HG03025 (cell line): ENCODE data around the gene NPIPA1.
"Not testable (repeated sequence)": the region's sequence is repeated elsewhere in the genome, so short reads cannot be mapped to it uniquely, and the experiment has no call there.

ENCODE experiments used
- ATAC-seq: cut with Tn5 transposase; IDR thresholded peaks from one replicate; pipeline ENCODE4 v1.9.1; 2021; ENCODE audit warnings: mild to moderate bottlenecking, moderate library complexity; ENCODE audit not compliant: unreplicated experiment, low FRiP score

NPIPA1 gene

DNA sequence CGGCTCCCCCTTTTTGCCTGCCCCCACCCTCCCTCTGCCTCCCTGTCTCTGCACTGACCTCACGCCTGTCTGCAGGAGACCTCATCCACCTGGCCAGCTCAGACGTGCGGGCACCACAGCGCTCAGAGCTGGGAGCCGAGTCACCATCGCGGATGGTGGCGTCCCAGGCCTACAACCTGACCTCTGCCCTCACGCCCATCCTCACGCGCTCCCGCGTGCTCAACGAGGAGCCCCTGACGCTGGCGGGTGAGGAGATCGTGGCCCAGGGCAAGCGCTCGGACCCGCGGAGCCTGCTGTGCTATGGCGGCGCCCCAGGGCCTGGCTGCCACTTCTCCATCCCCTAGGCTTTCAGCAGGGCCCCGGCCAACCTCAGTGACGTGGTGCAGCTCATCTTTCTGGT lies 8.1 kb upstream of the NPIPA1 start:
- ATAC-seq: not testable (repeated sequence)

DNA sequence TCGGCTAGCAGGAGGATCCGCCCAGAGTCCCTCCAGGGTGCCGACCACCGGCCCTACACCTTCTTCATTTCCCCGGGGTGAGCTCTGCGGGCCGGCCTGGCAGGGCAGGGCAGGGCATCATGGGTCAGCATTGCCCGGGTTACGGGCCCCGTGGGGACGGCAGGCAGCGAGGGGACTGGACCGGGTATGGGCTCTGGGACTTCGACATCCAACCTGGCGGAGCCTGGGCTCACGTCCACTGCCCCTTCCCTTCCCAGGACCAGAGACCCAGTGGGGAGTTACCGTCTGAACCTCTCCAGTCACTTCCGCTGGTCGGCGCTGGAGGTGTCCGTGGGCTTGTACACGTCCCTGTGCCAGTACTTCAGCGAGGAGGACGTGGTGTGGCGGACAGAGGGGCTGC lies 7.0 kb upstream of the NPIPA1 start:
- ATAC-seq: not testable (repeated sequence)

DNA sequence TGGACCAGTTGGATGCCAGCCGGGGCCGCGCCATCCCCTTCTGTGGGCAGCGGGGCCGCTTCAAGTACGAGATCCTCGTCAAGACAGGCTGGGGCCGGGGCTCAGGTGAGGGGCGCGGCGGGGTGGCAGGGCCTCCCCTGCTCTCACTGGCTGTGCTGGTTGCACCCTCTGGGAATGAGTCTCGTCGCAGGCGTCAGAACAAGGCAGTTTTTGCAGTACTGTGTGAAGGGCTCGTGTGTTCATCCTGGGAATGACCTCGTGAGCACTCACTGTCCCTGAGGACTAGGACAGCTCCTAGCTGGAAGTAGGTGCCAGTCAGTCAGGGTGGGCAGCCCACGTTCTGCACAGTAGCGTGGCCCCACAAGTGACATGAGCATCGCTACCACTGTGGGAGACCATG lies 6.3 kb upstream of the NPIPA1 start:
- ATAC-seq: not testable (repeated sequence)

DNA sequence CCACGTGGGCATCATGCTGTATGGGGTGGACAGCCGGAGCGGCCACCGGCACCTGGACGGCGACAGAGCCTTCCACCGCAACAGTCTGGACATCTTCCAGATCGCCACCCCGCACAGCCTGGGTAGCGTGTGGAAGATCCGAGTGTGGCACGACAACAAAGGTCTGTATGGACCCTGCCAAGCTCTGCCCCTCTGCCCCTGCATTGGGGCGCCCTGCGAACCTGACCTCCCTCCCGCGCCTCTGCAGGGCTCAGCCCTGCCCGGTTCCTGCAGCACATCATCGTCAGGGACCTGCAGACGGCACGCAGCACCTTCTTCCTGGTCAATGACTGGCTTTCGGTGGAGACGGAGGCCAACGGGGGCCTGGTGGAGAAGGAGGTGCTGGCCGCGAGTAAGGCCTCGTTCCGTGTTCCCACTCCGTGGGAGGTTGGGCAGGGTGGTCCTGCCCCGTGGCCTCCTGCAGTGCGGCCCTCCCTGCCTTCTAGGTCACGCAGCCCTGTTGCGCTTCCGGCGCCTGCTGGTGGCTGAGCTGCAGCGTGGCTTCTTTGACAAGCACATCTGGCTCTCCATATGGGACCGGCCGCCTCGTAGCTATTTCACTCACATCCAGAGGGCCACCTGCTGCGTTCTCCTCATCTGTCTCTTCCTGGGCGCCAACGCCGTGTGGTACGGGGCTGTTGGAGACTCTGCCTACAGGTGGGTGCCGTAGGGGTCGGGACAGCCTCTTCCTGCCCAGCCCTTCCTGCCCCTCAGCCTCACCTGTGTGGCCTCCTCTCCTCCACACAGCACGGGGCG lies 4.5 kb upstream of the NPIPA1 start:
- not testable (repeated sequence) for ATAC-seq

DNA sequence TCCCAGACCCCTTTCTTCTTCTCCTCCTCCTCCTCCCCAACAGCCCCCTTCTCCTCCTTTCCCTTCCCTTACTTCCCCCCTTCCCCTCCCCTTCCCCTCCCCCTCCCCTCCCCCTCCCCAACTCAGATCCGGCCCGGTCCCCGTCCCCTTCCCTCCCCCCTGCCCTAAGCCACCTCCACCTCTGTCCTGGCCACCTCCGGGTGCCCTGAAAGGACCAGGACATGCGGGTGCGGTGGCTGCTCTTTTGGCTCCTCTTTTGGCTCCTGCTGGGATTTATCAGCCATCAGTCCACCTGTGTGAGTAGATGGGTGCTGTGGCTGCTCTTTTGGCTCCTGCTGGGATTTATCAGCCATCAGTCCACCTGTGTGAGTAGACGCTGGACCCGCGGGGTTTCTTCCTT lies 751 bp downstream of the NPIPA1 start:
- not testable (repeated sequence) for ATAC-seq

DNA sequence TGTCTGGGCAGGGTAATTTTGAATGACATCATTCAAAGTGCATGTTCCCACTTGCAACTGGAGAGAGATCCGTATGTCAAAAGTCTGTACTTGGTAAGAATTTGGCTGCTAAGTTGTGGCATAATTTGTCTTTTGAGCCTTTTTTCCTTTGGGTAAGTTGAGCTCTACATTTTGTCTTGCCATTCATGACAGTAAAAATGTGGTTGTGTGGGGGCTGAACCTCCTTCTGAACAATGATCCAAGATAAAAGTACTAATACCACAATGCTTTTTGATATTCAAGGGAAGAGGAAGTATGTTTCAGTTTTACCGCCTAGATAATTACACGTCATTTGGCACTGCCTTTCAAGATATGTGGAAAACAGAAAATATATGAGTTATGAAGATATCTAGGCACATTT lies 5.4 kb downstream of the NPIPA1 start:
- ATAC-seq: not testable (repeated sequence)

DNA sequence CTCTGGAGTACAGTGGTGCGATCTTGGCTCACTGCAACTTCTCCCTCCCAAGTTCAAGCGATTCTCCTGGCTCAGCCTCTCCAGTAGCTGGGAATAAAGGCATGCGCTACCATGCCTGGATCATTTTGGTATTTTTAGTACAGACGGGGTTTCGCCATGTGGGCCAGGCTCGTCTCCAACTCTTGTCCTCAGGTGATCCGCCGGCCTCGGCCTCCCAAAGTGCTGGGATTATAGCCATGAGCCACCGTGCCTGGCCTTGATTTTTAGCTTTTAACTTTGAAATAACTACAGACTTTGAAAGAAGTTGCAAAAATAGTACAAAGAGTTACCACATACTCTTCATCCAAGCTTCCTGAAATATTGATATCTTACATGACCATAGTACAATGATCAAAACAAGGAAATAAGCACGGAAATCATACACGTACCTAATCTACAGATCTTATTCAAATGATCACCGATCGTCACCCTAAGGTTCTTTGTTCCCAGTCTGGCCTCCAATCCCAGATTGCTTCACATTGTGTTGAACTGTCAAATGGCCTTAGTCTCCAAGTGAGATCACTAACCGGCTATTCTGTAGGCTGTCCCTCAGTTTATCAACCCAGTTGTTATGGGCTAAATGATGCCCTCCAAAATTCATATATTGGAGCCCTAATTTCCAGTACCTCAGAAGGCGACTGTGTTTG lies 18.4 kb downstream of the NPIPA1 start:
- ATAC-seq: no peak

DNA sequence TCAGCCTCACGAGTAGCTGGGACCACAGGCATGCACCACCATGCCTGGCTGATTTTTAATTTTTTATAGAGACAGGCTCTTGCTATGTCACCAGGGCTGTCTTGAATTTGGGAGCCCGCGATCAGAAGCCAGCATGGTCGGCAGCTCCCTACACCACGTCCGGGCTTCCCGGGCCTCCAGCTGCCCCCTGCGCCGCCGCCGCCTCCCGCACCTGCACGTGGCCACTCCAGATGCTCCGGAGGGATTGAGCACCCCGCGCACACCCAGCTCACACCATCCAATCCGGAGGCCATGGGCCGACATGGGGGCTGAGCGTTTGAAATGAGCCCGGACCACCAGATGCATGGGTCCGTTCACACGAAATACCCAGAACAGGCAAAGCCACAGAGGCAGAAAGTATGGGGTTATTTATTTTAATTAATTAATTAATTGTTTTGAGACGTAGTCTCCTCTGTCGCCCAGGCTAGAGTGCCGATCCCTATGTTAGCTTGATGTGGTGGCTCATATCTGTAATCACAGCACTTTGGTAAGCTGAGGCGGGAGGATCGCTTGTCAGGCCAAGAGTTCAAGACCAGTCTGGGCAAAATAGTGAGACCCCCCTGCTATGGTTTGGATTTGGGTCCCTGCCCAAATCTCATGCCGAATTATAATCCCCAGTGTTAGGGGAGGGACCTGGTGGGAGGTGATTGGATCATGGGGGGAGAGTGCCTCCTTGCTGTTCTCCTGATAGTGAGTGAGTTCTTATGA lies 20.5 kb downstream of the NPIPA1 start:
- no peak for ATAC-seq

DNA sequence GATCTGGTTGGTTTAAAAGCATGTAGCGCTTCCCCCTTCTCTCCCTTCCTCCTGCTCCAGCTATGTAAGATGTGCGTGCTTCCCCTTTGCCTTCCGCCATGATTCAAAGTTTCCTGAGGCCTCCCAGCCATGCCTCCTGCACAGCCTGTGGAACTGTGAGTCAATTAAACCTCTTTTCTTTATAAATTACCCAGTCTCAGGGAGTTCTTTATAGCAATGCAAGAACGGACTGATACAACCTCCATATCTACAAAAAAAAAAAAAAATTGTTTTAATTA lies 21.0 kb downstream of the NPIPA1 start:
- no peak for ATAC-seq

DNA sequence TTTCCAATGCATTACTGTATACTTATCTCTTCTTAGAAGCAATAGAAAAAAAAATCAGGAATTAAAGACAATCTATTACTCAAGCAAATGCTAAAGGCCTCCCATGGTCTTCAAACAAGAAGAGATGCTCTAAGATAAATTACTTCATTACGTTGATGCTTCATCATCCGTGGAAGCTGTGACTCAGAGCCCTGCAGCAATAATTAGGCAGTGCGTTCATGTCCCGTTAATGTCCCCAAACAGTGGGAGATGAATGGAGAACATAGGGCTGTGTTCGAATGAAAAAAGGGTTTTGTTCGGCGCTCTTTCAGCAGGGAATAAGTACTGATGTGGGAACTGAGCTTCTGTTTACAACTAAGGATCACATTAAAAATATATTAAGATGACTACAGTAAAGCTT lies 21.7 kb downstream of the NPIPA1 start:
- no peak for ATAC-seq

DNA sequence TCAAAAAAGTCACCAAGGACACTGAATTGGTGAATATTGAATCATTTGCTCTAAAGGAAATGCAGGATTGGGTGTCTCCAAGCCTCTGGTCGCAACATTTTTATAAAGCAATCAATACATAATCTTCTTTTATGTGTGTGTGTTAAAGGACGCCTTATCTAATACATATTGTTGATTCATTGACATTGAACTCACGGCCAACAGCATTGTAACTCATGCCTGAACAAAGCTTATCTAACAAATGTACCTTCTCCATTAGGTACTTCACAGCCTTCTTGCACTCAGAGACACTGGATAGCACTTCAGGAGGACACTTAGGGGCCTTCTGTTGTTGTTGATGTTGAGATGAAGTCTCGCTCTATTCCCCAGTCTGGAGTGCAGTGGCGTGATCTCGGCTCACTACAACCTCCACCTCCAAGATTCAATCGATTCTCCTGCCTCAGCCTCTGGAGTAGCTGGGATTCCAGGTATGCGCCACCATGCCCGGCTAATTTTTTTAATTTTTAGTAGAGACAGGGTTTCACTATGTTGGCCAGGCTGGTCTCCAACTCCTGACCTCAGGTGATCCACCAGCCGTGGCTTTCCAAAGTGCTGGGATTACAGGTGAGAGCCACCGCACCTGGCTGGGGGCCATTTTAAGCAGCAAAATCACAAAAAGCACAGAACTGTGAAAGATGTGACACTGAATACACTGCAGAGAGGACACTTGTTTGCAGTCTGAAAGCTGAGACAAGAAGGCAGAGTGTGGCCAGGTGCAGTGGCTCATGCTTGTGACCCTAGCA lies 24.4 kb downstream of the NPIPA1 start:
- ATAC-seq: no peak

DNA sequence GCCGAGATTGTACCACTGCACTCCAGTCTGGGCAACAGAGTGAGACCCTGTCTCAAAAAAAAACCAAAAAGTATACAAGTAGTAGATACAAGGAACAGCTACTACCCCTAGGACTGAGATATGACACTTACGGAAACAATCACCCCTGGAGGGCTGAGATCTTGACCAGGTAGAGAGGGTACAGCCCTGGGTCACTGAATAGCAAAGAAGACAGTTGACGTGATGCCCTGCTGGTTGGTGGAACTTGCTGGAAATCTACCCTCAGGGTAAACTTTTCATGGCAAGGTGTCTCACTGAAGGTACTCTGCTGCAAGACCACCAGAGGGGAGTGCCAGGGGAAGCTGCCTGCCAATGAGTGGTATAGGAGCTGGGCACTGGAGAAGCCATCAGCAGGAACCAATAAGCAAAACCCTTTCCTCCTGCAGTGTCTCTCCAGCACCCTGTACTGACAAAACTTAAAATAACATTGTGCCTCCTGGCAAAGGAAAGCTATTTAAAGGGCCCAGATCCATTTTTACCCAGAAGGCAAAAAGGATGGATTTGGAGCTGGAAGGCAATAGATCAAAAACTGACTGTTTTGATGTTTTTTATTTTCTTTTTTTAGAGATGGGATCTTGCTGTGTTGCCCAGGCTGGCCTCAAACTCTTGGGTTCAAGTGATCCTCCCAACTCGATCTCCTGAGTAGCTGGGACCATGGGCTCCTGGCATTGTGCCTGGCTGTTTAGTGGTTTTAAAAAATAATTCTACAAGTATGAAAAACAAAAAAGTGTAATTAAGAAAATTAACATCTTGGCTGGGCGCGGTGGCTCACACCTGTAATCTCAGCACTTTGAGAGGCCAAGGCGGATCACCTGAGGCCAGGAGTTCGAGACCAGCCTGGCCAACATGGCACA lies 26.3 kb downstream of the NPIPA1 start:
- no peak for ATAC-seq

DNA sequence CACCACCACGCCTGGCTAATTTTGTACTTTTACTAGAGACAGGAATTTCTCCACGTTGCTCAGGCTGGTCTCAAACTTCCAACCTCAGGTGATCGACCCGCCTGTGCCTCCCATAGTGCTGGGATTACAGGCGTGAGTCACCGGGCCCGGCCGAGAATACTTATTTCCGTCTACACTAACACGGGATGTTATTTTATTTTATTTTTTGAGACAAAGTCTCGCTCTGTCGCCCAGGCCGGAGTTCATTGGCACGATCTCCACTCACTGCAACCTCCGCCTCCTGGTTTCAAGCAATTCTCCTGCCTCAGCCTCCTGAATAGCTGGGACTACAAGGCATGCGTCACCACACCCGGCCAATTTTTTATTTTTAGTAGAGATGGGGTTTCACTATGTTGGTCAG lies 28.1 kb downstream of the NPIPA1 start:
- no peak for ATAC-seq

DNA sequence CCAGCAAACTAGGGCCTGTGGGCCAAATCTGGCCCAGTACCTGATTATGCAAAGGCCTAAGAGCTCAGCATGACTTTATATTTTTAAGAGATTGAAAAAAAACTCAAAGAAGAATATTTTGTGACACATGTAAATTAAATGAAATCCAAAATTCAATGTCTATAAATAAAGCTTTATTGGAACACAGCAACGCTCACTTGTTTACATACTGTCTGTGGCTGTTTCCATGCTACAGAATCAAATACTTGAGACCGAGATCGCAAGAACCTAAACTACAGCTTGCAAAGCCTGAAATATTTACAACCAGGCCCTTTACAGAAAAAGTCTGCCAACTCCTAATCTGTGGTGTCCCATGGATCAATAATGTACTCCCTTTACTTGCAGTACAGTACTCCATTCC lies 32.6 kb downstream of the NPIPA1 start:
- not testable (repeated sequence) for ATAC-seq

DNA sequence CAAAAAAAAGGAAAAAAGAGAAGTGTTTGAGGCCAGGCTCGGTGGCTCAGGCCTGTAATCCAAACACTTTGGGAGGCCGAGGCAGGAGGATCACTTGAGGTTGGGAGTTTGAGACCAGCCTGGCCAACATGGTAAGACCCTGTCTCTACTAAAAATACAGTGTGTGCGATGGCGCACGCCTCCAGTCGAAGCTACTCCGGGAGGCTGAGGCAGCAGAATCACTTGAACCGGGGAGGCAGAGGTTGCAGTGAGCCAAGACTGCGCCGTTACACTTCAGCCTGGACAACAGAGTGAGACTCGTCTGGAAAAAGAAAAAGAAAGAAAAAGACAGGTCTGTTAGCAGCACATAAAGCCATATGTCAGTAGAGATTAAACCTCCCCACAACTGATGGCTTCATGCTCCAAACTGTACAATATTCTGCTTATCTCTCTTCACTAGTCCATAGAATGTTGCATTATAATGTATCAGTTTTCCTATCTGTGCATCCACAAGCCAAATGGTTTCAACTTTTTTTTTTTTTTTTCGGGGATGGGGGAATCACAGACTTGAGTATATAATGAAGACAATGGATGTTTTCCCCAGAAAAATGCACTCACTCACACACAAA lies 34.5 kb downstream of the NPIPA1 start:
- ATAC-seq: not testable (repeated sequence)

DNA sequence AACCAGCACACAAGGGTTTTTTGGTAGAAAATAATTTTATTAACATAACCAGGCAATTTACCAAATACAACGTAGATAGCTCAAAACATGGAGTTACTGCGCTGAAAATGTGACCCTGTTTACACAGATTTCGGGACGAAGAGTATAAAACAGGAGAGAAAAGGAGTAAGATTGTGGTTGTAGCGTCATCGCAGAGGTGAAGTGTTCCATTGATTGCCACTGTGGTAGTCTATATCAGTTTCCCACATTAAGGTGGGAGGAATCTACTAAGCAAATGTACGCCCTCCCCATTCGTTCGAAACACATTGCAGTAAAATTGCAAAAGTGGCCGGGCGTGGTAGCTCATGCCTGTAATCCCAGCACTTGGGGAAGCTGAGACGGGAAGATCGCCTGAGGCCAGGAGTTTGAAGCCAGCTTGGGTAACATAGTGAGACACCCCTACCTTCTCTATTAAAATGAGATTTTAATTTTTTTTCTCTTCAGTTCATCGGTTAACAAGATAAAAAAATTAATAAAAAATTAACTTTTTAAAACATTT lies 36.6 kb downstream of the NPIPA1 start:
- ATAC-seq: not testable (repeated sequence)

DNA sequence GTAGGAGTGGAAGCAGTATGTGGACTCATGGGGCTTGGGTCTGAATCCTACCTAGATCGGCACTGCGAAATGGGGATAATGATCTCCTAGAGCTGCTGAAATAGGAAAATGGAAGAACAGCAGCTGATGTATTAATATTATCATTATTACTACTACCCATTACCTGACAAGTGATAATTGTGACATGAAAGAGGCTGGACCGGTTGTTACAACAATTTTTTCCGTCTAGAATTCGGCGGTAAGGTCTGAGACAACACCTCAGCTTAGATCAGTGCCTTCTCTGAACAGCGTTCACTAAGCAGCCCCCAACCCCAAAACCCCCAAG lies 37.0 kb downstream of the NPIPA1 start:
- ATAC-seq: not testable (repeated sequence)

DNA sequence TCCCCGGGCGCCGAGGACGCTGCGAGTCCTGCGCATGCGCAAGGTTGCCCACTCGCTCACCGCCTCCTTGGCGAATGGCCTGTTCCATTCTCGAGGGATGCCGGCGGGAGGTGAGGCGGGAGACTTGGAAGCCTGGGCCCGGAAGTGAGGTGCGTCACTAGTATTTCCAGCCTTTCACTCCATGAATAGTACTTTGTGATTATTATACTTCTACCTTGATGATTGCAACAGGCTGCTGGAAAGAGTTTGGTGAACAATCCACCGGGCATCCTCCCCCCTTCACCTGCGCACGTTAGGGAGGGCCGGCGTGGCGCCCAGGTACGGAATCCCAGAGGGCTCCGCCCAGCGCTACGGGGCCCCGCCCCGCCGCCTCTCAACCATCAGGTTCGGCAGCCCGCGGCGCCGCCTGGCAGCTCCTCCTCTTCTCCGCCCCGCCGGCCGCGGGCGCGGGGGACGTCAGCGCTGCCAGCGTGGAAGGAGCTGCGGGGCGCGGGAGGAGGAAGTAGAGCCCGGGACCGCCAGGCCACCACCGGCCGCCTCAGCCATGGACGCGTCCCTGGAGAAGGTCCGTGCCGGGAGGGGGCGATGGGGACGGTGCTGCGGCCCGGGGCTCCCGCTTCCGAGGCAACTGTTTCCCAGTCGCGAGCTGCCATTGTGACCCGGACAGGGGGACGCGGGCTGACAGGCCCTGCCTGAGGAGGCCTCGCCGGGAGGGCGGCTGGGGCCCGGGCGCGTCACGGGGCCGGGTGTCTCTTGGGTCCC lies 37.6 kb downstream of the NPIPA1 start, which contains the start of gene PDXDC1:
Gene PDXDC1, plus strand, starts transcription at position 371 of the 762 bp plus-strand sequence. Its CDS starts 174 bp downstream, at position 545.
- peak; percentile 86 for ATAC-seq
